WTC11 (cell line): ENCODE measurements around the gene IBA57. TPM values are rescaled to one million over a fixed set of nuclear protein-coding genes. Genes with fewer than 3 reads are reported as not detected.

Source experiments
- ATAC-seq: fragments of 200-7000 bp; cut with Tn5 transposase; 2 replicates; pipeline ENCODE4 v1.10.0; 2021; ENCODE audit warnings: mild to moderate bottlenecking, moderate library complexity
- CTCF ChIA-PET: fragments of 300-600 bp; sonication (Branson Sonifier 250); formaldehyde crosslinking; loops from one replicate; lab custom pipeline; 2021; ENCODE audit warnings: antibody characterized with exemption; lab: Charles Lee
- POLR2A ChIA-PET: fragments of 350-600 bp; sonication (Branson Sonifier 250); formaldehyde crosslinking; loops from one replicate; lab custom pipeline; 2021; ENCODE audit warnings: antibody characterized with exemption; lab: Charles Lee
- DNase-seq: peaks from one replicate; pipeline ENCODE4 v3.0.0; 2021; ENCODE audit warnings: low spot score
- H3K27ac Mint-ChIP-seq: 2 replicates; pipeline ENCODE4 v1.8.0; 2021; ENCODE audit warnings: mixed read lengths
- H3K27me3 Mint-ChIP-seq: 2 replicates; pipeline ENCODE4 v1.8.0; 2021; ENCODE audit warnings: low read depth, mild to moderate bottlenecking, moderate library complexity, mixed read lengths
- H3K36me3 Mint-ChIP-seq: 2 replicates; pipeline ENCODE4 v1.8.0; 2021; ENCODE audit warnings: mixed read lengths
- H3K4me1 Mint-ChIP-seq: 2 replicates; pipeline ENCODE4 v1.8.0; 2022; ENCODE audit warnings: mixed read lengths
- H3K4me3 Mint-ChIP-seq: 2 replicates; pipeline ENCODE4 v1.8.0; 2021; ENCODE audit warnings: mild to moderate bottlenecking, moderate library complexity, mixed read lengths
- H3K9me3 Mint-ChIP-seq: 2 replicates; pipeline ENCODE4 v1.8.0; 2021; ENCODE audit warnings: mixed read lengths
- CBFB ChIP-seq: sonication (generic); formaldehyde crosslinking; IDR thresholded peaks from 2 replicates; pipeline ENCODE4 v1.8.1; 2022; ENCODE audit warnings: mild to moderate bottlenecking, low read depth, missing genetic modification reagents
- CREB1 ChIP-seq: sonication (generic); formaldehyde crosslinking; IDR thresholded peaks from 2 replicates; pipeline ENCODE4 v1.8.0; 2023; ENCODE audit warnings: mild to moderate bottlenecking, missing genetic modification reagents
- NR3C1 ChIP-seq: sonication (generic); formaldehyde crosslinking; conservative IDR thresholded peaks from 2 replicates; pipeline ENCODE4 v1.8.1; 2023; ENCODE audit warnings: low read depth, mild to moderate bottlenecking, missing genetic modification reagents
- SP1 ChIP-seq: sonication (generic); formaldehyde crosslinking; conservative IDR thresholded peaks from 2 replicates; pipeline ENCODE4 v1.8.1; 2022; ENCODE audit warnings: missing genetic modification reagents
- TP53 ChIP-seq: sonication (generic); formaldehyde crosslinking; IDR thresholded peaks from 2 replicates; pipeline ENCODE4 v1.8.1; 2023; ENCODE audit warnings: mild to moderate bottlenecking, missing genetic modification reagents
- ZNF121 ChIP-seq: sonication (generic); formaldehyde crosslinking; IDR thresholded peaks from 2 replicates; pipeline ENCODE4 v1.8.0; 2023; ENCODE audit warnings: missing genetic modification reagents
- ZNF671 ChIP-seq: fragments of 250-450 bp; sonication (Bioruptor Pico); IDR thresholded peaks from 2 replicates; pipeline ENCODE4 v1.8.0; 2021; ENCODE audit warnings: mild to moderate bottlenecking
- total RNA-seq: library from RNA; stranded (reverse); gene quantifications from 3 replicates; pipeline ENCODE4 v1.2.3, GENCODE V29; 2021
- TF ChIP-seq, protein P1 (sequence below): sonication (generic); formaldehyde crosslinking; IDR thresholded peaks from 2 replicates; pipeline ENCODE4 v1.8.1; 2023; ENCODE audit warnings: mild to moderate bottlenecking, missing genetic modification reagents
- TF ChIP-seq, protein P2 (sequence below): sonication (generic); formaldehyde crosslinking; IDR thresholded peaks from 2 replicates; pipeline ENCODE4 v1.8.1; 2023; ENCODE audit warnings: mild to moderate bottlenecking, missing genetic modification reagents, borderline replicate concordance
- TF ChIP-seq, protein P3 (sequence below): sonication (generic); formaldehyde crosslinking; IDR thresholded peaks from 2 replicates; pipeline ENCODE4 v1.8.0; 2023; ENCODE audit warnings: missing genetic modification reagents, mild to moderate bottlenecking, borderline replicate concordance
- TF ChIP-seq, protein P4 (sequence below): fragments of 250-450 bp; sonication (Bioruptor Pico); IDR thresholded peaks from 2 replicates; pipeline ENCODE4 v2.1.2; 2022; ENCODE audit warnings: mild to moderate bottlenecking, moderate library complexity
- TF ChIP-seq, protein P5 (sequence below): sonication (generic); formaldehyde crosslinking; IDR thresholded peaks from 2 replicates; pipeline ENCODE4 v1.8.0; 2022; ENCODE audit warnings: mild to moderate bottlenecking, missing genetic modification reagents
- TF ChIP-seq, protein P6 (sequence below): fragments of 250-450 bp; sonication (Bioruptor Pico); IDR thresholded peaks from 2 replicates; pipeline ENCODE4 v1.8.0; 2021; ENCODE audit warnings: mild to moderate bottlenecking
- TF ChIP-seq, protein P7 (sequence below): fragments of 250-450 bp; sonication (Bioruptor Pico); IDR thresholded peaks from 2 replicates; pipeline ENCODE4 v1.9.0; 2021; ENCODE audit warnings: mild to moderate bottlenecking

IBA57 gene
- total RNA-seq, 1 experiment from 2014 or later, result 11.4 TPM

DNA sequence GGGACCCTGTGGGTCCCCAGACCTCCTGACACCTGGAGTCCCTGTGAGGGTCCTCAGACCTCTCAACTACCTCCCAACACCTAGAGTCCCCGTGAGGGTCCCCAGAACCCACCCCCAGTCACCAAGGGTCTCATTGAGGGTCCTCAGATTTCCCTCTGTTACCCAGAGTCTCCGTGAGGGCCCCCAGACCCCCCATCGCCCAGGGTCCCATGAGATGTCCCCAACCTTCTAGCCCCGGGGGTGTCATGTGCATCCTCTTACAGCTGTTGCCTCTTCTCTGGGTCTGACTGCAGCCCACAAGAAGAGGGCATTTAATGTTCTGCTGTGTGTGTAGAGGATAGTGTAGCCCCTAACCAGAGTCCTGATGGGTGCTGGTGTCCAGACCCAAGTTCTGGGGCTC, 17.8 kb upstream of the IBA57 start:
- CTCF ChIA-PET, result interaction anchor here (2.4 kb wide), 1 partner anchor 17 kb away, joined by 11 read pairs; no protein-coding TSS in a partner anchor
- H3K9me3 Mint-ChIP-seq, result no peaks in the 10 kb centered on the region
- TF ChIP-seq CREB1, result no peak
- TF ChIP-seq, protein P1, sequence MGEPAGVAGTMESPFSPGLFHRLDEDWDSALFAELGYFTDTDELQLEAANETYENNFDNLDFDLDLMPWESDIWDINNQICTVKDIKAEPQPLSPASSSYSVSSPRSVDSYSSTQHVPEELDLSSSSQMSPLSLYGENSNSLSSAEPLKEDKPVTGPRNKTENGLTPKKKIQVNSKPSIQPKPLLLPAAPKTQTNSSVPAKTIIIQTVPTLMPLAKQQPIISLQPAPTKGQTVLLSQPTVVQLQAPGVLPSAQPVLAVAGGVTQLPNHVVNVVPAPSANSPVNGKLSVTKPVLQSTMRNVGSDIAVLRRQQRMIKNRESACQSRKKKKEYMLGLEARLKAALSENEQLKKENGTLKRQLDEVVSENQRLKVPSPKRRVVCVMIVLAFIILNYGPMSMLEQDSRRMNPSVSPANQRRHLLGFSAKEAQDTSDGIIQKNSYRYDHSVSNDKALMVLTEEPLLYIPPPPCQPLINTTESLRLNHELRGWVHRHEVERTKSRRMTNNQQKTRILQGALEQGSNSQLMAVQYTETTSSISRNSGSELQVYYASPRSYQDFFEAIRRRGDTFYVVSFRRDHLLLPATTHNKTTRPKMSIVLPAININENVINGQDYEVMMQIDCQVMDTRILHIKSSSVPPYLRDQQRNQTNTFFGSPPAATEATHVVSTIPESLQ (CRISPR knock-in tag), result no peak
- TF ChIP-seq, protein P2, sequence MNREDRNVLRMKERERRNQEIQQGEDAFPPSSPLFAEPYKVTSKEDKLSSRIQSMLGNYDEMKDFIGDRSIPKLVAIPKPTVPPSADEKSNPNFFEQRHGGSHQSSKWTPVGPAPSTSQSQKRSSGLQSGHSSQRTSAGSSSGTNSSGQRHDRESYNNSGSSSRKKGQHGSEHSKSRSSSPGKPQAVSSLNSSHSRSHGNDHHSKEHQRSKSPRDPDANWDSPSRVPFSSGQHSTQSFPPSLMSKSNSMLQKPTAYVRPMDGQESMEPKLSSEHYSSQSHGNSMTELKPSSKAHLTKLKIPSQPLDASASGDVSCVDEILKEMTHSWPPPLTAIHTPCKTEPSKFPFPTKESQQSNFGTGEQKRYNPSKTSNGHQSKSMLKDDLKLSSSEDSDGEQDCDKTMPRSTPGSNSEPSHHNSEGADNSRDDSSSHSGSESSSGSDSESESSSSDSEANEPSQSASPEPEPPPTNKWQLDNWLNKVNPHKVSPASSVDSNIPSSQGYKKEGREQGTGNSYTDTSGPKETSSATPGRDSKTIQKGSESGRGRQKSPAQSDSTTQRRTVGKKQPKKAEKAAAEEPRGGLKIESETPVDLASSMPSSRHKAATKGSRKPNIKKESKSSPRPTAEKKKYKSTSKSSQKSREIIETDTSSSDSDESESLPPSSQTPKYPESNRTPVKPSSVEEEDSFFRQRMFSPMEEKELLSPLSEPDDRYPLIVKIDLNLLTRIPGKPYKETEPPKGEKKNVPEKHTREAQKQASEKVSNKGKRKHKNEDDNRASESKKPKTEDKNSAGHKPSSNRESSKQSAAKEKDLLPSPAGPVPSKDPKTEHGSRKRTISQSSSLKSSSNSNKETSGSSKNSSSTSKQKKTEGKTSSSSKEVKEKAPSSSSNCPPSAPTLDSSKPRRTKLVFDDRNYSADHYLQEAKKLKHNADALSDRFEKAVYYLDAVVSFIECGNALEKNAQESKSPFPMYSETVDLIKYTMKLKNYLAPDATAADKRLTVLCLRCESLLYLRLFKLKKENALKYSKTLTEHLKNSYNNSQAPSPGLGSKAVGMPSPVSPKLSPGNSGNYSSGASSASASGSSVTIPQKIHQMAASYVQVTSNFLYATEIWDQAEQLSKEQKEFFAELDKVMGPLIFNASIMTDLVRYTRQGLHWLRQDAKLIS, result no peak
- no peak for TF ChIP-seq SP1 (CRISPR knock-in tag)
- TF ChIP-seq ZNF121 (CRISPR knock-in tag), result no peak
- TF ChIP-seq, protein P3, sequence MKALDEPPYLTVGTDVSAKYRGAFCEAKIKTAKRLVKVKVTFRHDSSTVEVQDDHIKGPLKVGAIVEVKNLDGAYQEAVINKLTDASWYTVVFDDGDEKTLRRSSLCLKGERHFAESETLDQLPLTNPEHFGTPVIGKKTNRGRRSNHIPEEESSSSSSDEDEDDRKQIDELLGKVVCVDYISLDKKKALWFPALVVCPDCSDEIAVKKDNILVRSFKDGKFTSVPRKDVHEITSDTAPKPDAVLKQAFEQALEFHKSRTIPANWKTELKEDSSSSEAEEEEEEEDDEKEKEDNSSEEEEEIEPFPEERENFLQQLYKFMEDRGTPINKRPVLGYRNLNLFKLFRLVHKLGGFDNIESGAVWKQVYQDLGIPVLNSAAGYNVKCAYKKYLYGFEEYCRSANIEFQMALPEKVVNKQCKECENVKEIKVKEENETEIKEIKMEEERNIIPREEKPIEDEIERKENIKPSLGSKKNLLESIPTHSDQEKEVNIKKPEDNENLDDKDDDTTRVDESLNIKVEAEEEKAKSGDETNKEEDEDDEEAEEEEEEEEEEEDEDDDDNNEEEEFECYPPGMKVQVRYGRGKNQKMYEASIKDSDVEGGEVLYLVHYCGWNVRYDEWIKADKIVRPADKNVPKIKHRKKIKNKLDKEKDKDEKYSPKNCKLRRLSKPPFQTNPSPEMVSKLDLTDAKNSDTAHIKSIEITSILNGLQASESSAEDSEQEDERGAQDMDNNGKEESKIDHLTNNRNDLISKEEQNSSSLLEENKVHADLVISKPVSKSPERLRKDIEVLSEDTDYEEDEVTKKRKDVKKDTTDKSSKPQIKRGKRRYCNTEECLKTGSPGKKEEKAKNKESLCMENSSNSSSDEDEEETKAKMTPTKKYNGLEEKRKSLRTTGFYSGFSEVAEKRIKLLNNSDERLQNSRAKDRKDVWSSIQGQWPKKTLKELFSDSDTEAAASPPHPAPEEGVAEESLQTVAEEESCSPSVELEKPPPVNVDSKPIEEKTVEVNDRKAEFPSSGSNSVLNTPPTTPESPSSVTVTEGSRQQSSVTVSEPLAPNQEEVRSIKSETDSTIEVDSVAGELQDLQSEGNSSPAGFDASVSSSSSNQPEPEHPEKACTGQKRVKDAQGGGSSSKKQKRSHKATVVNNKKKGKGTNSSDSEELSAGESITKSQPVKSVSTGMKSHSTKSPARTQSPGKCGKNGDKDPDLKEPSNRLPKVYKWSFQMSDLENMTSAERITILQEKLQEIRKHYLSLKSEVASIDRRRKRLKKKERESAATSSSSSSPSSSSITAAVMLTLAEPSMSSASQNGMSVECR, result no peak
- TF ChIP-seq, all 79 proteins: peak for 0
- Mint-ChIP-seq H3K4me1 (0 out of 2 replicates have a peak, but pooled peaks cover 2% of the 10 kb centered on the region), H3K4me3 (no peak overlapping the region), H3K27me3 (no peaks in the 10 kb centered on the region), H3K27ac (no peak overlapping the region), H3K36me3 (no peaks in the 10 kb centered on the region)
- POLR2A ChIA-PET, result no interaction called here
- no peak for DNase-seq
- ATAC-seq, result no peak

DNA sequence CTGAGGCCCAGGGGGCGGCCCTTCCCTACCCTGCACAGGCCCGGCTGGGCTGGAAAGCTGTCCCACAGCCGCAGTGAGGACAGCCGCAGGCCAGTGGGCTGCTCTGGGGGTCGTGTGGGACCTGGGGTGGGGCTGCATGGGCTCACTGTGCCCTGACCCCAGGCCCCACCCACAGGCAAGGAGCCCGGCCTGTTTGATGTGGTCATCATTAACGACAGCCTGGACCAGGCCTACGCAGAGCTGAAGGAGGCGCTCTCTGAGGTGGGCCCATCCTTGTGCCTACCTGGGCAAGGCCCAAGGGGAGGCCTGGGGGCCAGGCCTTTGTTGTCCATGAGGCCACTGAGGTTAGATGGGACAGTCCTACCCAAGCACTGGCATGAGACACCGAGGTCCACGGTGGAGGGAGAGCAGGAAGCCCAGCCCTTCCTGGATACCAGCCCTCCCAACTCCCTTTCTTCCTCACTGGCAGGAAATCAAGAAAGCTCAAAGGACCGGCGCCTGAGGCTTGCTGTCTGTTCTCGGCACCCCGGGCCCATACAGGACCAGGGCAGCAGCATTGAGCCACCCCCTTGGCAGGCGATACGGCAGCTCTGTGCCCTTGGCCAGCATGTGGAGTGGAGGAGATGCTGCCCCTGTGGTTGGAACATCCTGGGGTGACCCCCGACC, 17.3 kb upstream of the IBA57 start:
- ATAC-seq (no peak), DNase-seq (no peak)
- POLR2A ChIA-PET, result no interaction called here
- Mint-ChIP-seq H3K36me3 (no peaks in the 10 kb centered on the region), H3K27ac (no peak overlapping the region), H3K9me3 (no peaks in the 10 kb centered on the region), H3K27me3 (no peaks in the 10 kb centered on the region), H3K4me1 (0 out of 2 replicates have a peak, but pooled peaks cover 2% of the 10 kb centered on the region), H3K4me3 (no peak overlapping the region)
- CTCF ChIA-PET, result interaction anchor here (1.1 to 2.4 kb wide), 2 partner anchors 8 to 17 kb away, joined by 3 to 11 read pairs; no protein-coding TSS in a partner anchor
- TF ChIP-seq TP53 (no peak), SP1 (CRISPR knock-in tag) (no peak), ZNF671 (CRISPR knock-in tag) (no peak), CBFB (CRISPR knock-in tag) (no peak), NR3C1 (CRISPR knock-in tag) (no peak)
- TF ChIP-seq, protein P4, sequence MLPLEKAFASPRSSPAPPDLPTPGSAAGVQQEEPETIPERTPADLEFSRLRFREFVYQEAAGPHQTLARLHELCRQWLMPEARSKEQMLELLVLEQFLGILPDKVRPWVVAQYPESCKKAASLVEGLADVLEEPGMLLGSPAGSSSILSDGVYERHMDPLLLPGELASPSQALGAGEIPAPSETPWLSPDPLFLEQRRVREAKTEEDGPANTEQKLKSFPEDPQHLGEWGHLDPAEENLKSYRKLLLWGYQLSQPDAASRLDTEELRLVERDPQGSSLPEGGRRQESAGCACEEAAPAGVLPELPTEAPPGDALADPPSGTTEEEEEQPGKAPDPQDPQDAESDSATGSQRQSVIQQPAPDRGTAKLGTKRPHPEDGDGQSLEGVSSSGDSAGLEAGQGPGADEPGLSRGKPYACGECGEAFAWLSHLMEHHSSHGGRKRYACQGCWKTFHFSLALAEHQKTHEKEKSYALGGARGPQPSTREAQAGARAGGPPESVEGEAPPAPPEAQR (CRISPR knock-in tag), result no peak
- TF ChIP-seq, protein P5, sequence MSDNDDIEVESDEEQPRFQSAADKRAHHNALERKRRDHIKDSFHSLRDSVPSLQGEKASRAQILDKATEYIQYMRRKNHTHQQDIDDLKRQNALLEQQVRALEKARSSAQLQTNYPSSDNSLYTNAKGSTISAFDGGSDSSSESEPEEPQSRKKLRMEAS, result no peak
- TF ChIP-seq, protein P6, sequence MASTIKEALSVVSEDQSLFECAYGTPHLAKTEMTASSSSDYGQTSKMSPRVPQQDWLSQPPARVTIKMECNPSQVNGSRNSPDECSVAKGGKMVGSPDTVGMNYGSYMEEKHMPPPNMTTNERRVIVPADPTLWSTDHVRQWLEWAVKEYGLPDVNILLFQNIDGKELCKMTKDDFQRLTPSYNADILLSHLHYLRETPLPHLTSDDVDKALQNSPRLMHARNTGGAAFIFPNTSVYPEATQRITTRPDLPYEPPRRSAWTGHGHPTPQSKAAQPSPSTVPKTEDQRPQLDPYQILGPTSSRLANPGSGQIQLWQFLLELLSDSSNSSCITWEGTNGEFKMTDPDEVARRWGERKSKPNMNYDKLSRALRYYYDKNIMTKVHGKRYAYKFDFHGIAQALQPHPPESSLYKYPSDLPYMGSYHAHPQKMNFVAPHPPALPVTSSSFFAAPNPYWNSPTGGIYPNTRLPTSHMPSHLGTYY (CRISPR knock-in tag), result no peak
- TF ChIP-seq, protein P7, sequence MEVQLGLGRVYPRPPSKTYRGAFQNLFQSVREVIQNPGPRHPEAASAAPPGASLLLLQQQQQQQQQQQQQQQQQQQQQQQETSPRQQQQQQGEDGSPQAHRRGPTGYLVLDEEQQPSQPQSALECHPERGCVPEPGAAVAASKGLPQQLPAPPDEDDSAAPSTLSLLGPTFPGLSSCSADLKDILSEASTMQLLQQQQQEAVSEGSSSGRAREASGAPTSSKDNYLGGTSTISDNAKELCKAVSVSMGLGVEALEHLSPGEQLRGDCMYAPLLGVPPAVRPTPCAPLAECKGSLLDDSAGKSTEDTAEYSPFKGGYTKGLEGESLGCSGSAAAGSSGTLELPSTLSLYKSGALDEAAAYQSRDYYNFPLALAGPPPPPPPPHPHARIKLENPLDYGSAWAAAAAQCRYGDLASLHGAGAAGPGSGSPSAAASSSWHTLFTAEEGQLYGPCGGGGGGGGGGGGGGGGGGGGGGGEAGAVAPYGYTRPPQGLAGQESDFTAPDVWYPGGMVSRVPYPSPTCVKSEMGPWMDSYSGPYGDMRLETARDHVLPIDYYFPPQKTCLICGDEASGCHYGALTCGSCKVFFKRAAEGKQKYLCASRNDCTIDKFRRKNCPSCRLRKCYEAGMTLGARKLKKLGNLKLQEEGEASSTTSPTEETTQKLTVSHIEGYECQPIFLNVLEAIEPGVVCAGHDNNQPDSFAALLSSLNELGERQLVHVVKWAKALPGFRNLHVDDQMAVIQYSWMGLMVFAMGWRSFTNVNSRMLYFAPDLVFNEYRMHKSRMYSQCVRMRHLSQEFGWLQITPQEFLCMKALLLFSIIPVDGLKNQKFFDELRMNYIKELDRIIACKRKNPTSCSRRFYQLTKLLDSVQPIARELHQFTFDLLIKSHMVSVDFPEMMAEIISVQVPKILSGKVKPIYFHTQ (CRISPR knock-in tag), result no peak
